Measurements from ENCODE around the gene ZMYND8. TPM values are rescaled to one million over a fixed set of nuclear protein-coding genes. Genes with fewer than 3 reads are reported as not detected.
"Not testable (repeated sequence)": the region's sequence is repeated elsewhere in the genome, so short reads cannot be mapped to it uniquely, and the experiment has no call there.

The ZMYND8 gene
- total RNA-seq, 2 donors from 2014 or later = 22.0 to 35.3 TPM

DNA sequence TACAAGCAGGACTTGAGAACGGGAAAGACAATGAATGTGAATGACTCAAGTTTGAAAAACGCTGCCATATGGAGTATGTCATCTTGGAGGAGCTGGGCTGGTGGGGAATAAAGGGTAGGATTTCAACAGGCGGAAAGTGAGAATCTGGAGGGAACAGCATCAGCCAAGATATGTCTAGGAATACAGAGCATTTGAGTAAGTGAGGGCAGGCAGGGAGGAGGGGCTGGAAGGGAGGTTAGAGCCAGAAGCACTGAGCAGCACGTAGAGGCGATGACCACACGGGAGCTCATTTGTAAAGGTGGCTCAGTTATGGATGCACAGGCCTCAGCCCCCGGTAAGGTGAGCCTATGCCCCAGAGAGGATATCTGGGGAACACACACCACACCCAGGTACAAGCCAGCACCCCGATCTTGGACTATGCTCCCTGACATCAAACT, 115.1 kb downstream of the ZMYND8 start:
- Histone ChIP-seq H3K9me3 (no peaks in the 10 kb centered on the region), H3K27me3 (no peaks in the 10 kb centered on the region), H3K27ac (no peak overlapping the region), H3K4me1 (no peaks in the 10 kb centered on the region), H3K36me3 (peaks cover 44% of the 10 kb centered on the region), H3K4me3 (no peak overlapping the region)
- DNase-seq (ENCODE audit: low spot score) = no peak
- TF ChIP-seq, protein P1, sequence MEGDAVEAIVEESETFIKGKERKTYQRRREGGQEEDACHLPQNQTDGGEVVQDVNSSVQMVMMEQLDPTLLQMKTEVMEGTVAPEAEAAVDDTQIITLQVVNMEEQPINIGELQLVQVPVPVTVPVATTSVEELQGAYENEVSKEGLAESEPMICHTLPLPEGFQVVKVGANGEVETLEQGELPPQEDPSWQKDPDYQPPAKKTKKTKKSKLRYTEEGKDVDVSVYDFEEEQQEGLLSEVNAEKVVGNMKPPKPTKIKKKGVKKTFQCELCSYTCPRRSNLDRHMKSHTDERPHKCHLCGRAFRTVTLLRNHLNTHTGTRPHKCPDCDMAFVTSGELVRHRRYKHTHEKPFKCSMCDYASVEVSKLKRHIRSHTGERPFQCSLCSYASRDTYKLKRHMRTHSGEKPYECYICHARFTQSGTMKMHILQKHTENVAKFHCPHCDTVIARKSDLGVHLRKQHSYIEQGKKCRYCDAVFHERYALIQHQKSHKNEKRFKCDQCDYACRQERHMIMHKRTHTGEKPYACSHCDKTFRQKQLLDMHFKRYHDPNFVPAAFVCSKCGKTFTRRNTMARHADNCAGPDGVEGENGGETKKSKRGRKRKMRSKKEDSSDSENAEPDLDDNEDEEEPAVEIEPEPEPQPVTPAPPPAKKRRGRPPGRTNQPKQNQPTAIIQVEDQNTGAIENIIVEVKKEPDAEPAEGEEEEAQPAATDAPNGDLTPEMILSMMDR (IDR thresholded peaks at IDR 0.05) = no peak

DNA sequence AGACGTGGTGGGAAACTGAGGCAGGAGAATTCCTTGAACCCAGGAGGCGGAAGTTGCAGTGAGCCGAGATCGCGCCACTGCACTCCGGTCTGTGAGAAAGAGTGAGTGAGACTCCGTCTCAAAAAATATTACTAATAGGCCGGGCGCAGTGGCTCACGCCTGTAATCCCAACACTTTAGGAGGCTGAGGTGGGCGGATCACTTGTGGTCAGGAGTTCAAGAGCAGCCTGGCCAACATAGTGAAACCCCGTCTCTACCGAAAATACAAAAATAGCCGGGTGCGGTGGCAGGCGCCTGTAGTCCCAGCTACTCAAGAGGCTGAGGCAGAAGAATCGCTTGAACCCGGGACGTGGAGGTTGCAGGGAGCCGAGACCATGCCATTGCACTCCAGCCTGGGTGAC, 116.4 kb downstream of the ZMYND8 start:
- H3K9me3 ChIP-seq; H3K4me3 ChIP-seq; H3K4me1 ChIP-seq; DNase-seq (ENCODE audit: low spot score); H3K27me3 ChIP-seq; H3K27ac ChIP-seq: not testable (repeated sequence)
- H3K36me3 ChIP-seq = peaks cover 45% of the 10 kb centered on the region

DNA sequence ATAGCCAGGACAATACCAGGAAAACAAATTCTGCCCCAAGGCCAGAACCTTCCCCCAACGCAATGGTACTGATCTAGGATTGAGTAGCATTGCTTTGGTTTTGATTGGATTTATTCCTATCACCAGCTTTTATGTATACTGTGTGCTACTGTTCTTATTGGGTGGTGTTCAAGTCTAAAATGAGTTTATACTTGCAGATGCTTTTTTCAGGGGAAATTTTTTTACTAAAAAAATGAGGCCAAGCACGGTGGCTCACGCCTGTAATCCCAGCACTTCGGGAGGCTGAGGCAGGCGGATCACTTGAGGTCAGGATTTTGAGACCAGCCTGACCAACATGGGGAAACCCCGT, 116.8 kb downstream of the ZMYND8 start:
- Histone ChIP-seq H3K4me3 (no peak overlapping the region), H3K4me1 (no peaks in the 10 kb centered on the region), H3K9me3 (no peaks in the 10 kb centered on the region), H3K36me3 (peaks cover 49% of the 10 kb centered on the region), H3K27me3 (no peaks in the 10 kb centered on the region), H3K27ac (no peak overlapping the region)
- no peak for DNase-seq (ENCODE audit: low spot score)
- TF ChIP-seq, protein P1 (IDR thresholded peaks at IDR 0.05) = no peak

DNA sequence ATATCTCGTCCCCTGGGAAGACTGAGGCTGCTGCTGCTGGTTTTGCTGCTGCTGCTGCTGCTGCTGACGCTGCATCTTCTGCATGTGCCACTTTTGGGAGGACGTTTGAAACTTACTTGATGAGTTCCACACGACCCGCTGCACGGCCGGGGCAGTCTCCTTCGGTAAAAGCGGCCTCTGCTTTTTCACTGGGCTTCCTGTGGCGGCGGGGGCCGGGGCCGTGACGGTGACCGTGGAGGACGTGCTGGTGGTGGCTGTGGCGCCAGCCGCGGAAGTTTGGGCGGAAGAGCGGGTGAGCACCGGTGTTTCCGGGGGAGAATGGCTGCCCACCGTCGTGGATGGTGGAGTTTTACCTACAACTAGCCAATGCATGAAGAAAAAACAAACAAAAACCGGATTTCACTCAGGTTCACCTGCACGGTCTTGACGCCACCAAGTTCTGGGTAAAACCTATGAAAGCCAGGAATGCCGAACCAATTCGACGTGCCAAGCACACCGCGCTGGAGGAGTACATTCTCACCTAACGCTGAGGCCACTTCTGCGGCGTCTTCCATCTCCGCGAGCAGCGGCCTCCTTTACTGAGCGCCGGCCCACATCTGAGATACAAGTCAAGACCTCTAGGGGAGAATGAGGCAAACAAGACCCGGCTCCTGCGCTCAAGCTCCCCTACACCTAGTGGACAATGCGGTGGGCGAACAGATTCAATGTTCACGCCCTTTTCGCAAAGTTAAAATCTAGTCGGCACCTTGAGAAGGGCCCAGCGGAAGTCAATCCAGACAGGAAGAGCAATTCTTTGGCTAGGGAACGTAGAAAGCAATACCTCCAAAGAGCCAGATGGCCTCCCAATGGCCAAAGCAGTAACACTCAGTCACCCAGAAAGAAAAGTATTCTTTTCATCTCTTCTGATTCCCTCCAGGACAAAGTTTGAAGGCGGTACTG, 117.5 kb downstream of the ZMYND8 start:
- Histone ChIP-seq H3K27me3 (no peaks in the 10 kb centered on the region), H3K9me3 (no peaks in the 10 kb centered on the region), H3K4me1 (no peaks in the 10 kb centered on the region), H3K4me3 (no peak overlapping the region), H3K36me3 (peaks cover 56% of the 10 kb centered on the region), H3K27ac (no peak overlapping the region)
- DNase-seq (ENCODE audit: low spot score) = no peak
- TF ChIP-seq, protein P1 (IDR thresholded peaks at IDR 0.05) = no peak

DNA sequence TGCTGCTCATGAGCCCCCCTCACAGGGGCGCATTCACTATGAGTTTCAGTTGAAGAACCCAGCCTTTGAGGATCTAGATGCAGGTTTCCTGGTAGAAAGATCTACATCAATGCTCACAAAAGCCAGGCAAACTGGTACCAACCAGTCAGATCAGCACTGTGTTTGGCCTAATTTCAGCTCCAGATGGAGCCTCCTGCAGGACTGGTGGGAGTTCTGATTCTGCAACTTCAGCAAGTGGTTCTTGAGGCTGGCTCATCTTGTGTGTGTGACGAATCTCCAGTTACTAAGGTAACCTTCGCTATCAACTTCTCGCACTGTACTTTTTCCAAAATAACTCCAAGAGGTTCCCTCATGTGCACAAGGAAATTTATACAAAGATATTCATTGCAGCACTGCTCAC, 118.8 kb downstream of the ZMYND8 start:
- H3K4me1 ChIP-seq = no peaks in the 10 kb centered on the region
- peaks cover 67% of the 10 kb centered on the region for H3K36me3 ChIP-seq
- no peak overlapping the region for H3K27ac ChIP-seq
- H3K27me3 ChIP-seq = no peaks in the 10 kb centered on the region
- DNase-seq (ENCODE audit: low spot score) = no peak
- H3K4me3 ChIP-seq = no peak overlapping the region
- TF ChIP-seq, protein P1 (IDR thresholded peaks at IDR 0.05) = no peak
- no peaks in the 10 kb centered on the region for H3K9me3 ChIP-seq

DNA sequence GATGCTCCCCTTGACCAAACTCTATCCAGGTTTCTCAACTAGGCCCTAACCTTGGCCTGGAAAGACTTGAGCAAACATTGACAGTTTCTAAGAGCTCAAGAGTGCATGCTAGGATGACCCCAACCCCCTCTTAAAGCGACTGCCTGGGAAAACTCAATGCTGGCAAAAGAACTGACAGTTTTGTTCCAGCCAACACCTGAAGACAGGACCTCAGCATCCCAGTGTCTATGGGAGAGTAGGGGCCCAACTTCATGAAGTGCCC, 119.9 kb downstream of the ZMYND8 start:
- DNase-seq (ENCODE audit: low spot score) = no peak
- Histone ChIP-seq H3K4me3 (no peak overlapping the region), H3K36me3 (peaks cover 67% of the 10 kb centered on the region), H3K9me3 (no peaks in the 10 kb centered on the region), H3K27me3 (no peaks in the 10 kb centered on the region), H3K27ac (no peak overlapping the region), H3K4me1 (peaks cover 0 to 4% of the 10 kb centered on the region in 2 donors)
- TF ChIP-seq, protein P1 (IDR thresholded peaks at IDR 0.05) = no peak

All from right atrium auricular region (tissue), 2 donors.